ENCODE measurements around the gene ATG13.

Gene ATG13

GRCh38 chr11:46663277-46663940, 46.1 kb downstream of the ATG13 start:
- no CpG with 5 or more reads among the region's 4 CpGs for WGBS, 2 donors (ENCODE audit: extremely low coverage in 2 of 2, insufficient read length in 2 of 2, insufficient replicate concordance in 1 of 2)

GRCh38 chr11:46664612-46665011, 47.3 kb downstream of the ATG13 start:
- Histone ChIP-seq H3K36me3 (replicated peaks in 1 of 2; ENCODE audit: control insufficient read depth in 2 of 2, insufficient read depth in 2 of 2, low read length in 2 of 2) (peaks cover 38 to 92% of the 10 kb centered on the region in 2 donors), H3K27me3 (ENCODE audit: control insufficient read depth in 3 of 3, insufficient read depth in 3 of 3, low read depth in 1 of 3, low read length in 3 of 3) (no peaks in the 10 kb centered on the region), H2AFZ (ENCODE audit: low read length) (no peak overlapping the region), H2BK120ac (ENCODE audit: low read depth, low read length) (no peak overlapping the region), H3K4me1 (ENCODE audit: control insufficient read depth in 2 of 2, insufficient read depth in 1 of 2, low read depth in 1 of 2, low read length in 2 of 2) (no peaks in the 10 kb centered on the region), H3K9ac (ENCODE audit: low read depth, low read length, poor library complexity) (no peak overlapping the region), H3K4me3 (ENCODE audit: low read length in 2 of 2) (no peak overlapping the region), H2AK5ac (ENCODE audit: low read depth, low read length) (no peak overlapping the region), H4K91ac (ENCODE audit: low read depth, low read length, poor library complexity) (no peak overlapping the region), H3K79me1 (ENCODE audit: low read depth, low read length) (no peaks in the 10 kb centered on the region), H3K4me2 (ENCODE audit: insufficient read depth, low read length, poor library complexity, severe bottlenecking) (no peak overlapping the region), H3K14ac (ENCODE audit: low read length) (no peak overlapping the region), H2BK15ac (ENCODE audit: low read length) (no peak overlapping the region), H3K4ac (ENCODE audit: low read length) (no peak overlapping the region), H3K27ac (replicated peaks; ENCODE audit: low read length) (no peak overlapping the region), H2BK5ac (ENCODE audit: low read length) (no peak overlapping the region), H3K9me3 (replicated peaks in 1 of 2; ENCODE audit: control insufficient read depth in 2 of 2, insufficient read depth in 1 of 2, low read depth in 1 of 2, low read length in 2 of 2) (peaks cover 0 to 3% of the 10 kb centered on the region in 2 donors), H3K23ac (ENCODE audit: low read depth, low read length, poor library complexity) (no peak overlapping the region), H4K8ac (ENCODE audit: low read depth, low read length) (no peak overlapping the region), H3K18ac (ENCODE audit: low read length) (no peak overlapping the region), H2BK12ac (ENCODE audit: low read length) (no peak overlapping the region)
- WGBS, 2 donors (ENCODE audit: extremely low coverage in 2 of 2, insufficient read length in 2 of 2, insufficient replicate concordance in 1 of 2) = no CpG with 5 or more reads among the region's 6 CpGs
- DNase-seq (ENCODE audit: low spot score) = no peak

More at GRCh38 chr11:46663277-46663940, 46.1 kb downstream of the ATG13 start:
- H2AFZ ChIP-seq (ENCODE audit: low read length) = no peak overlapping the region
- peaks cover 0 to 3% of the 10 kb centered on the region in 2 donors for H3K9me3 ChIP-seq (replicated peaks in 1 of 2; ENCODE audit: control insufficient read depth in 2 of 2, insufficient read depth in 1 of 2, low read depth in 1 of 2, low read length in 2 of 2)
- H3K14ac ChIP-seq (ENCODE audit: low read length) = no peak overlapping the region
- peaks cover 34 to 92% of the 10 kb centered on the region in 2 donors for H3K36me3 ChIP-seq (replicated peaks in 1 of 2; ENCODE audit: control insufficient read depth in 2 of 2, insufficient read depth in 2 of 2, low read length in 2 of 2)
- no peak overlapping the region for H3K4me3 ChIP-seq (ENCODE audit: low read length in 2 of 2)
- H2BK15ac ChIP-seq (ENCODE audit: low read length) = no peak overlapping the region
- no peak overlapping the region for H4K8ac ChIP-seq (ENCODE audit: low read depth, low read length)
- H3K4me1 ChIP-seq (ENCODE audit: control insufficient read depth in 2 of 2, insufficient read depth in 1 of 2, low read depth in 1 of 2, low read length in 2 of 2) = no peaks in the 10 kb centered on the region
- no peak overlapping the region for H2BK5ac ChIP-seq (ENCODE audit: low read length)
- H3K9ac ChIP-seq (ENCODE audit: low read depth, low read length, poor library complexity) = no peak overlapping the region
- H3K18ac ChIP-seq (ENCODE audit: low read length) = no peak overlapping the region
- H3K79me1 ChIP-seq (ENCODE audit: low read depth, low read length) = no peaks in the 10 kb centered on the region
- DNase-seq (ENCODE audit: low spot score) = no peak
- H4K91ac ChIP-seq (ENCODE audit: low read depth, low read length, poor library complexity) = no peak overlapping the region
- H3K27ac ChIP-seq (replicated peaks; ENCODE audit: low read length) = no peak overlapping the region
- H2AK5ac ChIP-seq (ENCODE audit: low read depth, low read length) = no peak overlapping the region
- no peak overlapping the region for H2BK12ac ChIP-seq (ENCODE audit: low read length)
- no peak overlapping the region for H3K4ac ChIP-seq (ENCODE audit: low read length)
- H3K4me2 ChIP-seq (ENCODE audit: insufficient read depth, low read length, poor library complexity, severe bottlenecking) = no peak overlapping the region
- H3K27me3 ChIP-seq (ENCODE audit: control insufficient read depth in 3 of 3, insufficient read depth in 3 of 3, low read depth in 1 of 3, low read length in 3 of 3) = no peaks in the 10 kb centered on the region
- H2BK120ac ChIP-seq (ENCODE audit: low read depth, low read length) = no peak overlapping the region
- H3K23ac ChIP-seq (ENCODE audit: low read depth, low read length, poor library complexity) = no peak overlapping the region

- Histone ChIP-seq H3K27ac (replicated peaks; ENCODE audit: low read length) (no peak overlapping the region), H2AK5ac (ENCODE audit: low read depth, low read length) (no peak overlapping the region), H3K23ac (ENCODE audit: low read depth, low read length, poor library complexity) (no peak overlapping the region), H2BK5ac (ENCODE audit: low read length) (no peak overlapping the region), H2AFZ (ENCODE audit: low read length) (no peak overlapping the region), H2BK120ac (ENCODE audit: low read depth, low read length) (no peak overlapping the region), H3K9ac (ENCODE audit: low read depth, low read length, poor library complexity) (no peak overlapping the region), H4K8ac (ENCODE audit: low read depth, low read length) (no peak overlapping the region), H3K4me3 (ENCODE audit: low read length in 2 of 2) (no peak overlapping the region), H3K4me2 (ENCODE audit: insufficient read depth, low read length, poor library complexity, severe bottlenecking) (no peak overlapping the region), H2BK12ac (ENCODE audit: low read length) (no peak overlapping the region), H3K9me3 (replicated peaks in 1 of 2; ENCODE audit: control insufficient read depth in 2 of 2, insufficient read depth in 1 of 2, low read depth in 1 of 2, low read length in 2 of 2) (peaks cover 0 to 3% of the 10 kb centered on the region in 2 donors), H3K27me3 (ENCODE audit: control insufficient read depth in 3 of 3, insufficient read depth in 3 of 3, low read depth in 1 of 3, low read length in 3 of 3) (no peaks in the 10 kb centered on the region), H3K79me1 (ENCODE audit: low read depth, low read length) (no peaks in the 10 kb centered on the region), H3K18ac (ENCODE audit: low read length) (no peak overlapping the region), H3K4me1 (ENCODE audit: control insufficient read depth in 2 of 2, insufficient read depth in 1 of 2, low read depth in 1 of 2, low read length in 2 of 2) (no peaks in the 10 kb centered on the region), H4K91ac (ENCODE audit: low read depth, low read length, poor library complexity) (no peak overlapping the region), H2BK15ac (ENCODE audit: low read length) (no peak overlapping the region), H3K36me3 (replicated peaks in 1 of 2; ENCODE audit: control insufficient read depth in 2 of 2, insufficient read depth in 2 of 2, low read length in 2 of 2) (peaks cover 38 to 93% of the 10 kb centered on the region in 2 donors), H3K14ac (ENCODE audit: low read length) (no peak overlapping the region), H3K4ac (ENCODE audit: low read length) (no peak overlapping the region)
- WGBS, 2 donors (ENCODE audit: extremely low coverage in 2 of 2, insufficient read length in 2 of 2, insufficient replicate concordance in 1 of 2) = no CpG with 5 or more reads among the region's 1 CpG
- DNase-seq (ENCODE audit: low spot score) = no peak
These were observed 48.0 kb downstream of the ATG13 start for GRCh38 chr11:46665356-46665755.

DNA sequence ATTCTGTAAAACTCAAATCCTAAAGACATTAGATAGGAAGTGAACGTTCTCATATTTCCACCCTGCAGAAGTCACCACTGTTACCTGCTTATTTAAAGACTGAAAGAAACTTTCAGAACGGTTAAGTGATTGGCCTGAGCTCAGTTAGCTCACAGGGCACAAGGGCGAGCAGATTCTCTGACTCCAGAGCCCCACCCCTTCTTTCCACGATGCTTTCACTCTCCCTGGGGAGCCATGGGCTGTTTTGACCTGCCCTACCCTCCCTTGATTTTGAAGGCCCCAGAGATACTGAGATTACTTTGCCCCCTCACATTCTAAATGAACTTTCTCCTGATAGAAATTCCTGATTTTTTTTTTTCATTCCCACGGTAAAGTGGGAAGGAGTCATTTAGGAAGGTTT, 49.2 kb downstream of the ATG13 start:
- Histone ChIP-seq H3K4me2 (ENCODE audit: insufficient read depth, low read length, poor library complexity, severe bottlenecking) (no peak overlapping the region), H3K4me3 (ENCODE audit: low read length in 2 of 2) (no peak overlapping the region)
- DNase-seq (ENCODE audit: low spot score) = no peak

More for the DNA sequence above, 49.2 kb downstream of the ATG13 start:
- Histone ChIP-seq H2BK120ac (ENCODE audit: low read depth, low read length) (no peak overlapping the region), H3K4ac (ENCODE audit: low read length) (no peak overlapping the region), H3K27me3 (ENCODE audit: control insufficient read depth in 3 of 3, insufficient read depth in 3 of 3, low read depth in 1 of 3, low read length in 3 of 3) (no peaks in the 10 kb centered on the region), H2BK5ac (ENCODE audit: low read length) (no peak overlapping the region), H4K8ac (ENCODE audit: low read depth, low read length) (no peak overlapping the region), H3K9ac (ENCODE audit: low read depth, low read length, poor library complexity) (no peak overlapping the region), H3K27ac (replicated peaks; ENCODE audit: low read length) (no peak overlapping the region), H3K79me1 (ENCODE audit: low read depth, low read length) (no peaks in the 10 kb centered on the region), H4K91ac (ENCODE audit: low read depth, low read length, poor library complexity) (no peak overlapping the region), H3K23ac (ENCODE audit: low read depth, low read length, poor library complexity) (no peak overlapping the region), H3K4me1 (ENCODE audit: control insufficient read depth in 2 of 2, insufficient read depth in 1 of 2, low read depth in 1 of 2, low read length in 2 of 2) (no peaks in the 10 kb centered on the region), H2AK5ac (ENCODE audit: low read depth, low read length) (no peak overlapping the region), H2BK12ac (ENCODE audit: low read length) (no peak overlapping the region), H3K36me3 (replicated peaks in 1 of 2; ENCODE audit: control insufficient read depth in 2 of 2, insufficient read depth in 2 of 2, low read length in 2 of 2) (peaks cover 40 to 97% of the 10 kb centered on the region in 2 donors), H3K9me3 (replicated peaks in 1 of 2; ENCODE audit: control insufficient read depth in 2 of 2, insufficient read depth in 1 of 2, low read depth in 1 of 2, low read length in 2 of 2) (peaks cover 0 to 3% of the 10 kb centered on the region in 2 donors), H2AFZ (ENCODE audit: low read length) (no peak overlapping the region), H3K14ac (ENCODE audit: low read length) (no peak overlapping the region), H2BK15ac (ENCODE audit: low read length) (no peak overlapping the region), H3K18ac (ENCODE audit: low read length) (no peak overlapping the region)
- WGBS, 2 donors (ENCODE audit: extremely low coverage in 2 of 2, insufficient read length in 2 of 2, insufficient replicate concordance in 1 of 2) = no CpG with 5 or more reads among the region's 5 CpGs
